Peyer's patch (tissue), 4 donors: ENCODE data around the gene EYA2. TPM values are rescaled to one million over a fixed set of nuclear protein-coding genes. Genes with fewer than 3 reads are reported as not detected.

Experiments
- DNase-seq, 3 donors: peaks; one replicate each; pipeline ENCODE4 v3.0.0-alpha.2; 2017 to 2019
- H3K27ac ChIP-seq, 4 donors: fragments of 200-600 bp; sonication (generic); one replicate each; pipeline ENCODE4 v1.5.1; 2016 to 2019
- H3K27me3 ChIP-seq, 2 donors: fragments of 200-600 bp; sonication (generic); one replicate each; pipeline ENCODE4 v1.5.1; 2019
- H3K36me3 ChIP-seq, 3 donors: fragments of 200-600 bp; sonication (generic); one replicate each; pipeline ENCODE4 v1.5.1; 2016 to 2019
- H3K4me1 ChIP-seq, 4 donors: fragments of 200-600 bp; sonication (generic); one replicate each; pipeline ENCODE4 v1.5.1; 2016 to 2019
- H3K4me3 ChIP-seq, 4 donors: fragments of 200-600 bp; sonication (generic); 1 replicate in 3 of 4; 2 replicates in 1 of 4; pipeline ENCODE4 v1.5.1; 2016 to 2019; ENCODE audit warnings: mild to moderate bottlenecking in 1 of 4
- H3K9me3 ChIP-seq, 4 donors: fragments of 200-600 bp; sonication (generic); one replicate each; pipeline ENCODE4 v1.5.1; 2016 to 2019; ENCODE audit warnings: mild to moderate bottlenecking in 1 of 4
- POLR2A ChIP-seq, 2 donors: fragments of 450-650 bp; IDR thresholded peaks; one replicate each; pipeline ENCODE4 v1.5.1; 2017; ENCODE audit warnings: antibody characterized with exemption in 2 of 2, mild to moderate bottlenecking in 2 of 2, moderate library complexity in 2 of 2
- total RNA-seq, 4 donors: library from RNA; depleted of rRNA; stranded (reverse); fragments of >200 nt; gene quantifications; one replicate each; pipeline ENCODE4 v1.1.0, GENCODE V29; 2016
- TF ChIP-seq, protein P1 (sequence below), 6 experiments: fragments of 450-650 bp in 4 of 6; fragments of 200-600 bp in 2 of 6; sonication (generic) in 1 of 6; IDR thresholded peaks; one replicate each; pipeline ENCODE4 v1.5.1; 2017 to 2019; ENCODE audit warnings: antibody characterized with exemption in 6 of 6, mild to moderate bottlenecking in 3 of 6, moderate library complexity in 1 of 6

Gene EYA2
- total RNA-seq, 4 donors from 2014 or later: 0.40 to 1.7 TPM; not detected in 2

- H3K4me1 ChIP-seq: no peaks in the 10 kb centered on the region
- no peak overlapping the region for H3K27ac ChIP-seq
- no peak for DNase-seq
- no peaks in the 10 kb centered on the region for H3K9me3 ChIP-seq
- TF ChIP-seq, protein P1, sequence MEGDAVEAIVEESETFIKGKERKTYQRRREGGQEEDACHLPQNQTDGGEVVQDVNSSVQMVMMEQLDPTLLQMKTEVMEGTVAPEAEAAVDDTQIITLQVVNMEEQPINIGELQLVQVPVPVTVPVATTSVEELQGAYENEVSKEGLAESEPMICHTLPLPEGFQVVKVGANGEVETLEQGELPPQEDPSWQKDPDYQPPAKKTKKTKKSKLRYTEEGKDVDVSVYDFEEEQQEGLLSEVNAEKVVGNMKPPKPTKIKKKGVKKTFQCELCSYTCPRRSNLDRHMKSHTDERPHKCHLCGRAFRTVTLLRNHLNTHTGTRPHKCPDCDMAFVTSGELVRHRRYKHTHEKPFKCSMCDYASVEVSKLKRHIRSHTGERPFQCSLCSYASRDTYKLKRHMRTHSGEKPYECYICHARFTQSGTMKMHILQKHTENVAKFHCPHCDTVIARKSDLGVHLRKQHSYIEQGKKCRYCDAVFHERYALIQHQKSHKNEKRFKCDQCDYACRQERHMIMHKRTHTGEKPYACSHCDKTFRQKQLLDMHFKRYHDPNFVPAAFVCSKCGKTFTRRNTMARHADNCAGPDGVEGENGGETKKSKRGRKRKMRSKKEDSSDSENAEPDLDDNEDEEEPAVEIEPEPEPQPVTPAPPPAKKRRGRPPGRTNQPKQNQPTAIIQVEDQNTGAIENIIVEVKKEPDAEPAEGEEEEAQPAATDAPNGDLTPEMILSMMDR (IDR thresholded peaks at IDR 0.05): no peak
- no peak for TF ChIP-seq POLR2A (IDR thresholded peaks at IDR 0.05)
- no peak overlapping the region for H3K4me3 ChIP-seq
- no peaks in the 10 kb centered on the region for H3K27me3 ChIP-seq
- no peaks in the 10 kb centered on the region for H3K36me3 ChIP-seq
Observed at GRCh38 chr20:46941404-46941803, 46.8 kb downstream of the EYA2 start.

GRCh38 chr20:46943861-46944591 lies 49.4 kb downstream of the EYA2 start:
- Histone ChIP-seq H3K36me3 (no peaks in the 10 kb centered on the region), H3K9me3 (no peaks in the 10 kb centered on the region), H3K4me1 (no peaks in the 10 kb centered on the region), H3K27ac (no peak overlapping the region), H3K27me3 (no peaks in the 10 kb centered on the region), H3K4me3 (no peak overlapping the region)
- no peak for DNase-seq
- no peak for TF ChIP-seq POLR2A (IDR thresholded peaks at IDR 0.05)
- TF ChIP-seq, protein P1 (IDR thresholded peaks at IDR 0.05): no peak

DNA sequence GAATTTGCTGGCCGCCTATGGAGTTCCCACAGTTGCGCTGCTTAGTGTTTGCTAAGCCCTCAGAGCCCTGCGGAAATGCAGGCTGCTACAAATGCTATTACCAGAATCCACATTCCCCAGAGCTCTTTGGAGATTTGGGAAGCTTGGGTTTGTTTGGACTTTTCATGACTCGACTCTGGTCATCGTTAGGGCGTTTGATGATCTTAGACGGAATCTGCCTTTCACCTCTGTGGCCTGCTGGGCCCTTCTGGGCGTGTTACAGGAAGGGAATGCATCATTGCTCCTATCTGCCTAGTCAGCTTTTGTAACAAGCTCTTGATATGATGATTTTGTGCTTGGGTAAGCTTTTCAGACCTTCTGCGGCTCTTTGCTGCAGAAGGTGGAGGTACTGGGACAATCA lies 50.8 kb downstream of the EYA2 start:
- Histone ChIP-seq H3K4me3 (no peak overlapping the region), H3K4me1 (no peaks in the 10 kb centered on the region), H3K9me3 (no peaks in the 10 kb centered on the region), H3K36me3 (no peaks in the 10 kb centered on the region), H3K27ac (no peak overlapping the region), H3K27me3 (no peaks in the 10 kb centered on the region)
- DNase-seq: no peak
- TF ChIP-seq, protein P1 (IDR thresholded peaks at IDR 0.05): no peak
- no peak for TF ChIP-seq POLR2A (IDR thresholded peaks at IDR 0.05)

DNA sequence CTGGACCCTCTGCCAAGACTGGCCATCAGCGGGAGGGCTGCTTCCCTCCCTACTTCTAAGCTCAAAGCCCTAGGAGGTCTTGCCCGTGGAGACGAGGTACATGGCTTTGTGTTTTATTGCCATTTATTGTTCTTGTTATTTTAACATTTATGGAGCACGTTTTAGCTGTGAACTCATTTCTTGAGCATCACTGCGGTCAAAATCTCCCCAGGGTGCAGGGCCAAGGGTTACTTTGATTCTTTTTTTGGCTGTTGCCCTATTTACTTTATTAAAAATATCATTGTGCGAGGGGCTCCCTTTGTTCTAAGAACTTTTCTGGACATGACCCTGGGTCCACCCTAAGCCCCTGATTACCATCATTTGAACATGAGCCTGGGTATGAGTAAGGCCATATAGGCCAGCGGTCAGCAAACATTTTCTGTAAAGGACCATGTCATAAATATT lies 51.6 kb downstream of the EYA2 start:
- no peak overlapping the region for H3K4me3 ChIP-seq
- no peak overlapping the region for H3K27ac ChIP-seq
- TF ChIP-seq POLR2A (IDR thresholded peaks at IDR 0.05): no peak
- TF ChIP-seq, protein P1 (IDR thresholded peaks at IDR 0.05): no peak
- H3K9me3 ChIP-seq: no peaks in the 10 kb centered on the region
- DNase-seq: no peak
- no peaks in the 10 kb centered on the region for H3K27me3 ChIP-seq
- H3K4me1 ChIP-seq: no peaks in the 10 kb centered on the region
- no peaks in the 10 kb centered on the region for H3K36me3 ChIP-seq

GRCh38 chr20:46946796-46947195 lies 52.2 kb downstream of the EYA2 start:
- H3K9me3 ChIP-seq: no peaks in the 10 kb centered on the region
- no peaks in the 10 kb centered on the region for H3K4me1 ChIP-seq
- H3K27ac ChIP-seq: no peak overlapping the region
- no peak for DNase-seq
- TF ChIP-seq, protein P1 (IDR thresholded peaks at IDR 0.05): no peak
- TF ChIP-seq POLR2A (IDR thresholded peaks at IDR 0.05): no peak
- no peaks in the 10 kb centered on the region for H3K27me3 ChIP-seq
- no peak overlapping the region for H3K4me3 ChIP-seq
- H3K36me3 ChIP-seq: no peaks in the 10 kb centered on the region
